BLaER1 (cell line): ENCODE results near the gene WDR7.

ENCODE experiments used
- H3K27ac ChIP-seq: shearing (Covaris generic); formaldehyde crosslinking; 2 replicates; pipeline ENCODE4 v1.8.1; 2022
- H3K27me3 ChIP-seq: shearing (Covaris generic); formaldehyde crosslinking; 2 replicates; pipeline ENCODE4 v1.8.1; 2022
- H3K36me3 ChIP-seq: shearing (Covaris generic); formaldehyde crosslinking; 2 replicates; pipeline ENCODE4 v1.8.1; 2022
- H3K4me1 ChIP-seq: shearing (Covaris generic); formaldehyde crosslinking; 2 replicates; pipeline ENCODE4 v1.8.1; 2022
- H3K4me2 ChIP-seq: shearing (Covaris generic); formaldehyde crosslinking; 2 replicates; pipeline ENCODE4 v1.8.1; 2022
- H3K4me3 ChIP-seq: shearing (Covaris generic); formaldehyde crosslinking; 2 replicates; pipeline ENCODE4 v1.8.1; 2022
- H3K9ac ChIP-seq: shearing (Covaris generic); formaldehyde crosslinking; 2 replicates; pipeline ENCODE4 v1.8.1; 2022
- H3K9me3 ChIP-seq: shearing (Covaris generic); formaldehyde crosslinking; 2 replicates; pipeline ENCODE4 v1.8.1; 2022
- H4K20me1 ChIP-seq: shearing (Covaris generic); formaldehyde crosslinking; 2 replicates; pipeline ENCODE4 v1.8.1; 2022
- Cebpa-rat ChIP-seq: shearing (Covaris generic); IDR thresholded peaks from 2 replicates; pipeline ENCODE4 v1.8.1; 2022

Gene WDR7

GRCh38 chr18:56888978-56889377 lies 237.8 kb downstream of the WDR7 start:
- Histone ChIP-seq H3K36me3 (no peaks in the 10 kb centered on the region), H3K4me3 (no peak overlapping the region), H3K9ac (no peak overlapping the region), H3K27ac (no peak overlapping the region), H3K4me2 (no peak overlapping the region), H4K20me1 (no peaks in the 10 kb centered on the region), H3K9me3 (no peaks in the 10 kb centered on the region), H3K4me1 (no peaks in the 10 kb centered on the region), H3K27me3 (no peaks in the 10 kb centered on the region)
- no peak for TF ChIP-seq Cebpa-rat

DNA sequence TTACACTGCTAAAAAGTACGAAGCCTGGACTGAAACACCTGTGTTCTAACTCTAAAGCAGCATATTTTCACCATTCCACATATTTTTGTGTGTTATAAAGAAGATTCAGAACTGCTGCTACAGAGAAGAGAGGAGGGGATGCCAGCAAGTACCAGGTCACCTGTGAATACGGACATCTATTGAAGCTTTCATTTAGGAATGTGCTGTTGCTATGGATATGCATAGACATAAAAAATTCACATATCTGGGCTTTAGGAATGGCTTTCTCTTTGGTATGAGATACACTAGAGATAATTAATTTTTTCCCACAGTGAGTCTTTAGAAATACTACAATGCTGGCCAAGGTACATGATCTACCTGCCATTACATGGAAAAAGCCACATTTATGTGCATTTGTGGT lies 238.5 kb downstream of the WDR7 start:
- Histone ChIP-seq H3K4me2 (no peak overlapping the region), H4K20me1 (no peaks in the 10 kb centered on the region), H3K9ac (no peak overlapping the region), H3K36me3 (no peaks in the 10 kb centered on the region), H3K27me3 (no peaks in the 10 kb centered on the region), H3K4me1 (no peaks in the 10 kb centered on the region), H3K27ac (no peak overlapping the region), H3K4me3 (no peak overlapping the region), H3K9me3 (no peaks in the 10 kb centered on the region)
- TF ChIP-seq Cebpa-rat: no peak

- Histone ChIP-seq H3K36me3 (no peaks in the 10 kb centered on the region), H3K4me1 (no peaks in the 10 kb centered on the region), H3K4me3 (no peak overlapping the region), H4K20me1 (no peaks in the 10 kb centered on the region), H3K27me3 (no peaks in the 10 kb centered on the region), H3K4me2 (no peak overlapping the region), H3K27ac (no peak overlapping the region), H3K9me3 (no peaks in the 10 kb centered on the region), H3K9ac (no peak overlapping the region)
- no peak for TF ChIP-seq Cebpa-rat
Measured at GRCh38 chr18:56890632-56891031, 239.5 kb downstream of the WDR7 start.

- H3K36me3 ChIP-seq: no peaks in the 10 kb centered on the region
- TF ChIP-seq Cebpa-rat: no peak
- no peaks in the 10 kb centered on the region for H3K9me3 ChIP-seq
- H4K20me1 ChIP-seq: no peaks in the 10 kb centered on the region
- H3K4me3 ChIP-seq: no peak overlapping the region
- no peaks in the 10 kb centered on the region for H3K4me1 ChIP-seq
- H3K27me3 ChIP-seq: no peaks in the 10 kb centered on the region
- H3K4me2 ChIP-seq: no peak overlapping the region
- no peak overlapping the region for H3K27ac ChIP-seq
- H3K9ac ChIP-seq: no peak overlapping the region
Measured at GRCh38 chr18:56891116-56891515, 240.0 kb downstream of the WDR7 start.

DNA sequence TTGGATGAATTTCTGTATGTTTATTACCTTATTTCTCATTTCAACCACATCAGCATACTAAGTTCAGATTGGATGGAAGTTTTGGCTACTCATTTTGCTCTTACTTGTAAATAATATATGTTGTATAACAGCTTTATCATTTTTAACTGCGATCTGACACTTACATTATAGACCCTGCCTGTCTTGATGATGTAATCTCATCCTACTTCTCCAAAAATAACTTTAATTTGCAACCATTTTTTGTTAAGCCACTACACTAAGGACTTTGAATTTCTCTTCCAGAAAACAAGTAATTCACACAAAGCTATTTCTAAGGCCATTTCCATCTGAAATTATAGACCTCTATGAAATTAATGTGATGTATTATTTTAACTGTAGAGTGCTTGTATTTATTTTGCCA lies 240.7 kb downstream of the WDR7 start:
- Histone ChIP-seq H3K4me2 (no peak overlapping the region), H3K36me3 (no peaks in the 10 kb centered on the region), H3K9me3 (no peaks in the 10 kb centered on the region), H4K20me1 (no peaks in the 10 kb centered on the region), H3K9ac (no peak overlapping the region), H3K4me1 (no peaks in the 10 kb centered on the region), H3K27ac (no peak overlapping the region), H3K27me3 (no peaks in the 10 kb centered on the region), H3K4me3 (no peak overlapping the region)
- no peak for TF ChIP-seq Cebpa-rat

GRCh38 chr18:56897122-56897521 lies 246.0 kb downstream of the WDR7 start:
- Histone ChIP-seq H3K36me3 (no peaks in the 10 kb centered on the region), H3K4me1 (no peaks in the 10 kb centered on the region), H3K27ac (no peak overlapping the region), H4K20me1 (no peaks in the 10 kb centered on the region), H3K4me2 (no peak overlapping the region), H3K27me3 (no peaks in the 10 kb centered on the region), H3K4me3 (no peak overlapping the region), H3K9me3 (no peaks in the 10 kb centered on the region), H3K9ac (no peak overlapping the region)
- no peak for TF ChIP-seq Cebpa-rat

DNA sequence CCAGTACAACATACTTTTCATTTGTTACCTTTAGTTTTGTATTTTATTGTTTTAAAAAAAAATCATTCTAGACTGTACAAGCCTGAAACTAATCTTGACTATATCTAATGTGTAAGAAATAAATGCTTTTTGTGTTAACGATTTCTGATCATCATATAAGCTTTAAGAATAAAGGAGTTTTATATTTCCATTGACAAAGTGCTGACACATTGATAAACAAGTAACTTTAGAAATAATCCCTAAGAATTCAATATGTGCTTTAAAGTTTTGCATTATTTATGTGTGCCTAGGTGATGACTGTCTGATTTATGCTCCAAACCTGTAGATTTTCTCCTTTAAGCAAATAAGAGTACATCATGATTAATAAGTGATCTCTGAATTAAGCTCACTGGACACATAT lies 248.5 kb downstream of the WDR7 start:
- Histone ChIP-seq H3K4me3 (no peak overlapping the region), H3K4me2 (no peak overlapping the region), H3K9me3 (no peaks in the 10 kb centered on the region), H3K4me1 (no peaks in the 10 kb centered on the region), H3K27me3 (no peaks in the 10 kb centered on the region), H4K20me1 (no peaks in the 10 kb centered on the region), H3K36me3 (no peaks in the 10 kb centered on the region), H3K27ac (no peak overlapping the region), H3K9ac (no peak overlapping the region)
- TF ChIP-seq Cebpa-rat: no peak

- no peaks in the 10 kb centered on the region for H3K9me3 ChIP-seq
- no peaks in the 10 kb centered on the region for H3K36me3 ChIP-seq
- no peak for TF ChIP-seq Cebpa-rat
Measured at GRCh38 chr18:56900195-56901094, 249.3 kb downstream of the WDR7 start.

GRCh38 chr18:56901919-56902318 lies 250.8 kb downstream of the WDR7 start:
- Histone ChIP-seq H3K9me3 (no peaks in the 10 kb centered on the region), H3K4me3 (no peak overlapping the region), H3K4me2 (no peak overlapping the region), H3K27ac (no peak overlapping the region), H4K20me1 (no peaks in the 10 kb centered on the region), H3K36me3 (no peaks in the 10 kb centered on the region), H3K9ac (no peak overlapping the region), H3K4me1 (no peaks in the 10 kb centered on the region), H3K27me3 (no peaks in the 10 kb centered on the region)
- no peak for TF ChIP-seq Cebpa-rat

More at GRCh38 chr18:56900195-56901094, 249.3 kb downstream of the WDR7 start:
- Histone ChIP-seq H3K9ac (no peak overlapping the region), H3K4me1 (no peaks in the 10 kb centered on the region), H3K4me3 (no peak overlapping the region), H3K27ac (no peak overlapping the region), H3K4me2 (no peak overlapping the region), H4K20me1 (no peaks in the 10 kb centered on the region), H3K27me3 (no peaks in the 10 kb centered on the region)

GRCh38 chr18:56902653-56903052 lies 251.5 kb downstream of the WDR7 start:
- TF ChIP-seq Cebpa-rat: no peak
- Histone ChIP-seq H3K36me3 (no peaks in the 10 kb centered on the region), H3K9ac (no peak overlapping the region), H4K20me1 (no peaks in the 10 kb centered on the region), H3K27me3 (no peaks in the 10 kb centered on the region), H3K27ac (no peak overlapping the region), H3K4me3 (no peak overlapping the region), H3K9me3 (no peaks in the 10 kb centered on the region), H3K4me1 (no peaks in the 10 kb centered on the region), H3K4me2 (no peak overlapping the region)

DNA sequence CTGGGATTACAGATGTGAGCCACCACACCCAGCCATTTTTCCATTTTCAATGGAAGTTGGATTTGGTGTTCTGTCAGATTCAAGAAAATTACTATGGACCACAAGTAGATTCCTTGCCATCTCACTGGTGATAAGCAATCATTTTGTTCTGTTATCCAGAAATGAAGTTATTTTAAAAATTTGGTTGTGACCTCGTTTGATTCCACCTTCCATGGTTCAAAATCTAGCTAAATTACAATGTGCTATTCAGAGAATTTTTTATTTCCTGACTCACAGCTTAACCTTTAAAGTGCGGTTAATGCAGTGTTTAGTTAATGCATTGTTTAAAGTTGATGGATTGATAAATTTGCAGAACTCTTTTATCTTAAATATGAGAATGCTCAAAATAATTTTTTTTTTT lies 252.5 kb downstream of the WDR7 start:
- Histone ChIP-seq H3K36me3 (no peaks in the 10 kb centered on the region), H3K9ac (no peak overlapping the region), H3K4me3 (no peak overlapping the region), H3K27me3 (no peaks in the 10 kb centered on the region), H4K20me1 (no peaks in the 10 kb centered on the region), H3K9me3 (no peaks in the 10 kb centered on the region), H3K27ac (no peak overlapping the region), H3K4me1 (no peaks in the 10 kb centered on the region), H3K4me2 (no peak overlapping the region)
- TF ChIP-seq Cebpa-rat: no peak
